ENCODE measurements around the gene METAP1. TPM values are rescaled to one million over a fixed set of nuclear protein-coding genes. Genes with fewer than 3 reads are reported as not detected.

METAP1 gene
- total and polyA plus RNA-seq, 2 experiments from 2014 or later = 64.1 to 122 TPM

- 0 out of 2 replicates have a peak, but pooled peaks have one; percentile 24 for TF ChIP-seq POLR2AphosphoS5 (IDR thresholded peaks at IDR 0.05; ENCODE audit: low read depth)
- TF ChIP-seq NANOG (IDR thresholded peaks at IDR 0.05; ENCODE audit: borderline replicate concordance) = no peak
- peak; percentile 65; the same call in 1 of the 2 replicates for TF ChIP-seq ZNF114 (CRISPR knock-in tag; IDR thresholded peaks at IDR 0.05)
- H3K4me1 ChIP-seq (ENCODE audit: insufficient read depth) = peaks cover 13% of the 10 kb centered on the region
- H4K20me1 ChIP-seq (replicated peaks; ENCODE audit: insufficient read depth) = peaks cover 12% of the 10 kb centered on the region; the same call in 1 of the 2 replicates
- no peaks in the 10 kb centered on the region; the same call in 1 of the 2 replicates for H3K9me2 ChIP-seq (ENCODE audit: insufficient read depth)
- Mint-ChIP-seq H3K9me3 (peaks cover 28% of the 10 kb centered on the region), H3K4me3 (0 out of 3 replicates have a peak overlapping the region, but pooled peaks have one; percentile 9), H3K27me3 (ENCODE audit: insufficient read depth, low read depth, poor library complexity) (peaks cover 3% of the 10 kb centered on the region), H3K4me1 (peaks cover 29% of the 10 kb centered on the region), H3K27ac (peak overlapping the region; percentile 92), H3K36me3 (ENCODE audit: low read depth) (peaks cover 83% of the 10 kb centered on the region)
- no peaks in the 10 kb centered on the region for H3K27me3 ChIP-seq (ENCODE audit: insufficient read depth)
- H2AFZ ChIP-seq = no peak overlapping the region
- peaks cover 97% of the 10 kb centered on the region for H3K79me2 ChIP-seq (replicated peaks; ENCODE audit: insufficient read depth)
- H3F3A ChIP-seq (replicated peaks; ENCODE audit: low read depth) = no peaks in the 10 kb centered on the region
- peak overlapping the region; percentile 55 for H3K27ac ChIP-seq (ENCODE audit: low read depth)
- DNase-seq (ENCODE audit: low spot score) = peak; percentile 66
- ATAC-seq = peak; percentile 93
- no peak overlapping the region for H3K4me3 ChIP-seq
- H3K36me3 ChIP-seq (ENCODE audit: insufficient read depth) = peaks cover 18% of the 10 kb centered on the region; the same call in 1 of the 2 replicates
- H3K4me2 ChIP-seq = no peak overlapping the region
These were observed 17.9 kb downstream of the METAP1 start for GRCh38 chr4:99013402-99013843.

GRCh38 chr4:99013884-99014523, 18.5 kb downstream of the METAP1 start:
- H4K20me1 ChIP-seq (replicated peaks; ENCODE audit: insufficient read depth) = peaks cover 12% of the 10 kb centered on the region; the same call in 1 of the 2 replicates
- H3K9me2 ChIP-seq (ENCODE audit: insufficient read depth) = no peaks in the 10 kb centered on the region; the same call in 1 of the 2 replicates
- peaks cover 97% of the 10 kb centered on the region for H3K79me2 ChIP-seq (replicated peaks; ENCODE audit: insufficient read depth)
- H2AFZ ChIP-seq = no peak overlapping the region
- DNase-seq (ENCODE audit: low spot score) (no peak), ATAC-seq (no peak)
- Mint-ChIP-seq H3K27me3 (ENCODE audit: insufficient read depth, low read depth, poor library complexity) (peaks cover 3% of the 10 kb centered on the region), H3K27ac (peak overlapping the region; percentile 92), H3K4me3 (no peak overlapping the region), H3K4me1 (peaks cover 29% of the 10 kb centered on the region), H3K36me3 (ENCODE audit: low read depth) (peaks cover 83% of the 10 kb centered on the region), H3K9me3 (peaks cover 30% of the 10 kb centered on the region)
- H3K4me2 ChIP-seq = no peak overlapping the region
- TF ChIP-seq JUNB (IDR thresholded peaks at IDR 0.05; ENCODE audit: unreplicated experiment) = no peak
- no peak for TF ChIP-seq POLR2AphosphoS5 (IDR thresholded peaks at IDR 0.05; ENCODE audit: low read depth)
- no peaks in the 10 kb centered on the region for H3F3A ChIP-seq (replicated peaks; ENCODE audit: low read depth)
- H3K4me1 ChIP-seq (ENCODE audit: insufficient read depth) = peaks cover 13% of the 10 kb centered on the region
- H3K27ac ChIP-seq (ENCODE audit: low read depth) = peak overlapping the region; percentile 4; the same call in 1 of the 2 replicates
- H3K4me3 ChIP-seq = no peak overlapping the region
- H3K36me3 ChIP-seq (ENCODE audit: insufficient read depth) = peaks cover 18% of the 10 kb centered on the region; the same call in 1 of the 2 replicates
- no peaks in the 10 kb centered on the region for H3K27me3 ChIP-seq (ENCODE audit: insufficient read depth)

GRCh38 chr4:99021386-99021785, 25.9 kb downstream of the METAP1 start:
- Histone ChIP-seq H3K4me2 (no peak overlapping the region), H3K79me2 (replicated peaks; ENCODE audit: insufficient read depth) (peaks cover 100% of the 10 kb centered on the region), H4K20me1 (replicated peaks; ENCODE audit: insufficient read depth) (peaks cover 32% of the 10 kb centered on the region), H3K9me2 (ENCODE audit: insufficient read depth) (peaks cover 3% of the 10 kb centered on the region; the same call in 1 of the 2 replicates), H3K36me3 (ENCODE audit: insufficient read depth) (0 out of 2 replicates have a peak, but pooled peaks cover 20% of the 10 kb centered on the region), H3K27me3 (ENCODE audit: insufficient read depth) (no peaks in the 10 kb centered on the region), H2AFZ (no peak overlapping the region), H3K4me3 (no peak overlapping the region), H3K4me1 (ENCODE audit: insufficient read depth) (peaks cover 33% of the 10 kb centered on the region), H3F3A (replicated peaks; ENCODE audit: low read depth) (no peaks in the 10 kb centered on the region), H3K27ac (ENCODE audit: low read depth) (no peak overlapping the region)
- no peak overlapping the region for H3K4me3 Mint-ChIP-seq
- H3K27ac Mint-ChIP-seq = no peak overlapping the region
- no peak for TF ChIP-seq NANOG (IDR thresholded peaks at IDR 0.05; ENCODE audit: borderline replicate concordance)
- peaks cover 39% of the 10 kb centered on the region for H3K9me3 Mint-ChIP-seq
- H3K4me1 Mint-ChIP-seq = peaks cover 35% of the 10 kb centered on the region
- peaks cover 70% of the 10 kb centered on the region for H3K36me3 Mint-ChIP-seq (ENCODE audit: low read depth)
- ATAC-seq (no peak), DNase-seq (ENCODE audit: low spot score) (no peak)
- H3K27me3 Mint-ChIP-seq (ENCODE audit: insufficient read depth, low read depth, poor library complexity) = no peaks in the 10 kb centered on the region

All from GM23338 (cell line).